OCI-LY1 (cell line): ENCODE measurements around the gene DYNLL1.

Experiments used
- H2AFZ ChIP-seq: fragments of 200-600 bp; sonication (generic), shearing (Covaris generic); 2 replicates; pipeline ENCODE4 v1.6.0; 2014; ENCODE audit warnings: antibody characterized with exemption, mild to moderate bottlenecking, low read length
- H3F3A ChIP-seq: fragments of 200-600 bp; sonication (generic), shearing (Covaris generic); 2 replicates; pipeline ENCODE4 v1.6.0; 2014; ENCODE audit warnings: mild to moderate bottlenecking, antibody characterized with exemption, low read length, moderate library complexity; ENCODE audit not compliant: insufficient read depth
- H3K27ac ChIP-seq: fragments of 200-600 bp; sonication (generic); 2 replicates; pipeline ENCODE4 v1.5.1; 2014; ENCODE audit warnings: low read length, mixed run types, mild to moderate bottlenecking, low read depth; ENCODE audit not compliant: poor library complexity, severe bottlenecking
- H3K27me3 ChIP-seq: fragments of 200-600 bp; sonication (generic); 2 replicates; pipeline ENCODE4 v1.6.0; 2014; ENCODE audit warnings: antibody characterized with exemption, mild to moderate bottlenecking, low read length, moderate library complexity; ENCODE audit not compliant: insufficient read depth
- H3K36me3 ChIP-seq: fragments of 200-600 bp; sonication (generic); 2 replicates; pipeline ENCODE4 v1.6.1; 2014; ENCODE audit warnings: mild to moderate bottlenecking, antibody characterized with exemption, low read length, moderate library complexity, mixed read lengths; ENCODE audit not compliant: insufficient read depth
- H3K4me1 ChIP-seq: fragments of 200-600 bp; sonication (generic); 2 replicates; pipeline ENCODE4 v1.5.1; 2014; ENCODE audit warnings: mild to moderate bottlenecking, low read length, moderate library complexity; ENCODE audit not compliant: insufficient read depth, severe bottlenecking
- H3K4me2 ChIP-seq: fragments of 200-600 bp; sonication (generic), shearing (Covaris generic); 2 replicates; pipeline ENCODE4 v1.6.1; 2014; ENCODE audit warnings: low read length
- H3K4me3 ChIP-seq: fragments of 200-600 bp; sonication (generic); 2 replicates; pipeline ENCODE4 v1.5.1; 2014; ENCODE audit warnings: low read length, low read depth, mild to moderate bottlenecking, mixed read lengths; ENCODE audit not compliant: poor library complexity, severe bottlenecking
- H3K79me2 ChIP-seq: fragments of 200-600 bp; shearing (Covaris generic); 2 replicates; pipeline ENCODE4 v1.6.1; 2016; ENCODE audit warnings: mixed run types, low read length, mixed read lengths; ENCODE audit not compliant: insufficient read depth
- H3K9ac ChIP-seq: fragments of 200-600 bp; sonication (generic), shearing (Covaris generic); 2 replicates; pipeline ENCODE4 v1.6.1; 2014; ENCODE audit warnings: mild to moderate bottlenecking, low read length, mixed read lengths
- H3K9me2 ChIP-seq: fragments of 200-600 bp; sonication (generic), shearing (Covaris generic); 2 replicates; pipeline ENCODE4 v1.6.1; 2014; ENCODE audit warnings: low read depth, mild to moderate bottlenecking, low read length, mixed read lengths
- H3K9me3 ChIP-seq: fragments of 200-600 bp; shearing (Covaris generic); 2 replicates; pipeline ENCODE4 v1.6.1; 2014; ENCODE audit warnings: low read length, mixed read lengths
- H4K20me1 ChIP-seq: fragments of 200-600 bp; sonication (generic), shearing (Covaris generic); 2 replicates; pipeline ENCODE4 v1.6.0; 2016; ENCODE audit warnings: mild to moderate bottlenecking, low read length; ENCODE audit not compliant: insufficient read depth
- EZH2 ChIP-seq: fragments of 200-600 bp; sonication (generic), shearing (Covaris generic); IDR thresholded peaks from 2 replicates; pipeline ENCODE4 v1.8.0; 2017; ENCODE audit warnings: borderline replicate concordance, mixed run types, mild to moderate bottlenecking, antibody characterized with exemption, low read length, moderate library complexity, mixed read lengths
- TF ChIP-seq, protein P1 (sequence below): fragments of 200-600 bp; sonication (generic), shearing (Covaris generic); IDR thresholded peaks from 2 replicates; pipeline ENCODE4 v1.5.1; 2017; ENCODE audit warnings: mild to moderate bottlenecking, antibody characterized with exemption, low read length, moderate library complexity, mixed read lengths

The DYNLL1 gene

DNA sequence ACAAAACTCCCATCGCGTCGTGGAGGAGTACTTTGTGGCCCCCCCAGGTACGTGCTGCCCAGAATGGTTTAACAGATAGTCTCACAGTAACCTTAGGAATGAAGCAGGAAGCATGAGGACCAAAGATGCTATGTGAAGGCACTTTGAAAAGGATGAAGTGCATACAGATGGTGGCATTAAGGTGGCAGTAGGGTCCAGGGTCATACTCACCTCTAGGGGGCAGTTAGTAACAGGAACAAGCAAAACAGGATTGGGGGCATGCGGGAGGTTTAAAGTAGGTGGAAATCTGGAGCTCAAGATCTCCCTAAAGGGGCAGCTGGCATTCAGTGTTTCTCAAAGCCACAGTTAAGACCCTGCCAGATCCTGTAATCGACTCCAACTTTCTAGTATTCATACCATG is 38.8 kb upstream of the DYNLL1 start:
- Histone ChIP-seq H2AFZ (no peak overlapping the region), H3K27ac (no peak overlapping the region), H3K27me3 (no peaks in the 10 kb centered on the region), H3K9me3 (no peaks in the 10 kb centered on the region), H4K20me1 (no peaks in the 10 kb centered on the region), H3K79me2 (no peaks in the 10 kb centered on the region), H3K4me2 (no peak overlapping the region), H3K36me3 (peaks cover 86% of the 10 kb centered on the region), H3K9ac (no peak overlapping the region), H3K4me1 (peaks cover 10% of the 10 kb centered on the region), H3K9me2 (no peaks in the 10 kb centered on the region), H3K4me3 (no peak overlapping the region), H3F3A (no peaks in the 10 kb centered on the region)
- TF ChIP-seq EZH2 = no peak
- TF ChIP-seq, protein P1, sequence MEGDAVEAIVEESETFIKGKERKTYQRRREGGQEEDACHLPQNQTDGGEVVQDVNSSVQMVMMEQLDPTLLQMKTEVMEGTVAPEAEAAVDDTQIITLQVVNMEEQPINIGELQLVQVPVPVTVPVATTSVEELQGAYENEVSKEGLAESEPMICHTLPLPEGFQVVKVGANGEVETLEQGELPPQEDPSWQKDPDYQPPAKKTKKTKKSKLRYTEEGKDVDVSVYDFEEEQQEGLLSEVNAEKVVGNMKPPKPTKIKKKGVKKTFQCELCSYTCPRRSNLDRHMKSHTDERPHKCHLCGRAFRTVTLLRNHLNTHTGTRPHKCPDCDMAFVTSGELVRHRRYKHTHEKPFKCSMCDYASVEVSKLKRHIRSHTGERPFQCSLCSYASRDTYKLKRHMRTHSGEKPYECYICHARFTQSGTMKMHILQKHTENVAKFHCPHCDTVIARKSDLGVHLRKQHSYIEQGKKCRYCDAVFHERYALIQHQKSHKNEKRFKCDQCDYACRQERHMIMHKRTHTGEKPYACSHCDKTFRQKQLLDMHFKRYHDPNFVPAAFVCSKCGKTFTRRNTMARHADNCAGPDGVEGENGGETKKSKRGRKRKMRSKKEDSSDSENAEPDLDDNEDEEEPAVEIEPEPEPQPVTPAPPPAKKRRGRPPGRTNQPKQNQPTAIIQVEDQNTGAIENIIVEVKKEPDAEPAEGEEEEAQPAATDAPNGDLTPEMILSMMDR = peak; percentile 66

GRCh38 chr12:120460157-120460556 is 35.8 kb upstream of the DYNLL1 start:
- TF ChIP-seq, protein P1 = no peak
- no peak for TF ChIP-seq EZH2
- Histone ChIP-seq H3K9me2 (no peaks in the 10 kb centered on the region), H3K4me2 (no peak overlapping the region), H3K27ac (no peak overlapping the region), H3K79me2 (0 out of 2 replicates have a peak, but pooled peaks cover 3% of the 10 kb centered on the region), H3K9ac (no peak overlapping the region), H3K4me1 (peaks cover 2% of the 10 kb centered on the region), H3K4me3 (no peak overlapping the region), H3F3A (no peaks in the 10 kb centered on the region), H2AFZ (no peak overlapping the region), H4K20me1 (no peaks in the 10 kb centered on the region), H3K36me3 (peaks cover 95% of the 10 kb centered on the region), H3K9me3 (no peaks in the 10 kb centered on the region), H3K27me3 (no peaks in the 10 kb centered on the region)

- H3K79me2 ChIP-seq = peaks cover 23% of the 10 kb centered on the region
- H3K9me3 ChIP-seq = no peaks in the 10 kb centered on the region
- H3K9ac ChIP-seq = no peak overlapping the region
- H3F3A ChIP-seq = no peaks in the 10 kb centered on the region
- H3K36me3 ChIP-seq = peaks cover 97% of the 10 kb centered on the region
- H3K4me2 ChIP-seq = no peak overlapping the region
- 0 out of 2 replicates have a peak, but pooled peaks cover 3% of the 10 kb centered on the region for H4K20me1 ChIP-seq
- H3K27me3 ChIP-seq = no peaks in the 10 kb centered on the region
- peaks cover 12% of the 10 kb centered on the region for H3K4me1 ChIP-seq
- no peak overlapping the region for H3K27ac ChIP-seq
- no peak overlapping the region for H2AFZ ChIP-seq
- H3K4me3 ChIP-seq = no peak overlapping the region
- no peak for TF ChIP-seq EZH2
- TF ChIP-seq, protein P1 = no peak
- H3K9me2 ChIP-seq = no peaks in the 10 kb centered on the region
These were observed 33.7 kb upstream of the DYNLL1 start for GRCh38 chr12:120462099-120462640.
